CD4-positive, alpha-beta T cell treated with Interleukin-6 at 100 ng/mL for 8 hours (primary cell): Measurements from ENCODE around the gene ZBTB48.
"Not testable (repeated sequence)": the region's sequence is repeated elsewhere in the genome, so short reads cannot be mapped to it uniquely, and the experiment has no call there.

Source experiments
- DNase-seq: peaks from one replicate; pipeline ENCODE4 v3.0.0-alpha.2; 2020; ENCODE audit warnings: mixed read lengths, low spot score

Gene ZBTB48

GRCh38 chr1:6591222-6591621, 11.4 kb downstream of the ZBTB48 start:
- DNase-seq, result no peak

- DNase-seq, result no peak
These were observed 11.8 kb downstream of the ZBTB48 start for GRCh38 chr1:6591644-6592043.

GRCh38 chr1:6592441-6592840, 12.6 kb downstream of the ZBTB48 start:
- DNase-seq, result no peak

GRCh38 chr1:6592865-6593593, 13.2 kb downstream of the ZBTB48 start:
- DNase-seq, result no peak

- no peak for DNase-seq
These were observed 14.0 kb downstream of the ZBTB48 start for GRCh38 chr1:6593810-6594209.

- DNase-seq, result no peak
These were observed 15.4 kb downstream of the ZBTB48 start for GRCh38 chr1:6594977-6595740.

GRCh38 chr1:6596351-6596750, 16.6 kb downstream of the ZBTB48 start:
- no peak for DNase-seq

- DNase-seq, result no peak
These were observed 17.3 kb downstream of the ZBTB48 start for GRCh38 chr1:6596886-6597776.

GRCh38 chr1:6597777-6598131, 18.0 kb downstream of the ZBTB48 start:
- DNase-seq, result no peak

GRCh38 chr1:6599141-6599975, 19.6 kb downstream of the ZBTB48 start:
- DNase-seq, result peak; percentile 69

GRCh38 chr1:6599991-6600390, 20.2 kb downstream of the ZBTB48 start:
- not testable (repeated sequence) for DNase-seq

- DNase-seq, result no peak
These were observed 20.7 kb downstream of the ZBTB48 start for GRCh38 chr1:6600410-6601048.

- peak; percentile 81 for DNase-seq
These were observed 21.5 kb downstream of the ZBTB48 start for GRCh38 chr1:6601049-6601922.

- DNase-seq, result no peak
These were observed 22.3 kb downstream of the ZBTB48 start for GRCh38 chr1:6601923-6602668.

GRCh38 chr1:6602669-6603237, 23.0 kb downstream of the ZBTB48 start, which contains the start of gene KLHL21:
Gene KLHL21, minus strand, starts transcription at chr1:6602869. Its CDS starts 52 bp downstream, at chr1:6602817.
- DNase-seq, result peak; percentile 86

- peak; percentile 38 for DNase-seq
These were observed 23.6 kb downstream of the ZBTB48 start for GRCh38 chr1:6603238-6603914.

- no peak for DNase-seq
These were observed 24.2 kb downstream of the ZBTB48 start for GRCh38 chr1:6603915-6604558.
